ENCODE data around the gene C6orf58.

- TF ChIP-seq EZH2 (IDR thresholded peaks at IDR 0.05; ENCODE audit: insufficient read depth, poor library complexity, severe bottlenecking) (no peak), EZH2phosphoT487 (IDR thresholded peaks at IDR 0.05; ENCODE audit: insufficient read depth, low read depth) (no peak)
These were observed 10.3 kb upstream of the C6orf58 start for GRCh38 chr6:127566651-127567050.
